Urinary bladder (tissue), 4 donors: ENCODE data around the gene ADCY2. TPM values are rescaled to one million over a fixed set of nuclear protein-coding genes. Genes with fewer than 3 reads are reported as not detected.

ENCODE experiments used
- DNase-seq: peaks from one replicate; pipeline ENCODE4 v3.0.0-alpha.2; 2015; ENCODE audit errors: extremely low spot score
- H3K27ac ChIP-seq: one replicate; pipeline ENCODE4 v1.5.1; 2013; ENCODE audit warnings: low read depth, mild to moderate bottlenecking, moderate library complexity
- H3K36me3 ChIP-seq: one replicate; pipeline ENCODE4 v1.6.1; 2013; ENCODE audit warnings: mild to moderate bottlenecking, moderate library complexity; ENCODE audit not compliant: insufficient read depth
- H3K4me1 ChIP-seq: one replicate; pipeline ENCODE4 v1.6.1; 2013; ENCODE audit warnings: mild to moderate bottlenecking, moderate library complexity; ENCODE audit not compliant: insufficient read depth
- H3K4me3 ChIP-seq: one replicate; pipeline ENCODE4 v1.5.1; 2013; ENCODE audit warnings: low read depth, low read length
- WGBS: extraction: QIAGEN DNeasy Blood & Tissue Kit; methylation state at CpG from one replicate; pipeline ENCODE4 v1.1.7; 2013; 5-methylcytosine and 5-hydroxymethylcytosine counted together
- polyA plus RNA-seq: library from polyadenylated mRNA; stranded (reverse); fragments of 200-250 nt; gene quantifications from one replicate; pipeline ENCODE4 v1.2.3, GENCODE V29; 2013
- total RNA-seq: library from RNA; depleted of rRNA; stranded (reverse); fragments of >200 nt; gene quantifications from one replicate; pipeline ENCODE4 v1.2.3, GENCODE V29; 2014
- donor health status: healthy with polysubstance abuse.
- donor health status: healthy.

Gene ADCY2
- total and polyA plus RNA-seq, 2 donors = 6.5 to 6.6 TPM

- Histone ChIP-seq H3K36me3 (no peaks in the 10 kb centered on the region), H3K4me1 (no peaks in the 10 kb centered on the region), H3K4me3 (no peak overlapping the region), H3K27ac (no peak overlapping the region)
- WGBS = 37% methylated on average over 3 of the region's 3 CpGs
- no peak for DNase-seq
Observed at GRCh38 chr5:7837403-7837802, 441.5 kb downstream of the ADCY2 start.

GRCh38 chr5:7842531-7842930 lies 446.6 kb downstream of the ADCY2 start:
- DNase-seq = no peak
- no peaks in the 10 kb centered on the region for H3K36me3 ChIP-seq
- 75% methylated on average over 2 of the region's 2 CpGs for WGBS
- no peak overlapping the region for H3K27ac ChIP-seq
- H3K4me3 ChIP-seq = no peak overlapping the region
- no peaks in the 10 kb centered on the region for H3K4me1 ChIP-seq

- no peaks in the 10 kb centered on the region for H3K36me3 ChIP-seq
- no peak overlapping the region for H3K4me3 ChIP-seq
- no peaks in the 10 kb centered on the region for H3K4me1 ChIP-seq
- no peak for DNase-seq
- H3K27ac ChIP-seq = no peak overlapping the region
Observed at GRCh38 chr5:7844901-7845300, 449.0 kb downstream of the ADCY2 start.

GRCh38 chr5:7845557-7845956 lies 449.6 kb downstream of the ADCY2 start:
- Histone ChIP-seq H3K4me1 (no peaks in the 10 kb centered on the region), H3K4me3 (no peak overlapping the region), H3K27ac (no peak overlapping the region), H3K36me3 (no peaks in the 10 kb centered on the region)
- no peak for DNase-seq
- 58% methylated on average over 7 of the region's 7 CpGs for WGBS

GRCh38 chr5:7846327-7846726 lies 450.4 kb downstream of the ADCY2 start:
- Histone ChIP-seq H3K36me3 (no peaks in the 10 kb centered on the region), H3K4me3 (no peak overlapping the region), H3K4me1 (no peaks in the 10 kb centered on the region), H3K27ac (no peak overlapping the region)
- DNase-seq = no peak
- 85% methylated on average over 5 of the region's 5 CpGs for WGBS

- DNase-seq = no peak
- Histone ChIP-seq H3K4me1 (no peaks in the 10 kb centered on the region), H3K4me3 (no peak overlapping the region), H3K27ac (no peak overlapping the region), H3K36me3 (no peaks in the 10 kb centered on the region)
- WGBS = 77% methylated on average over 2 of the region's 2 CpGs
Observed at GRCh38 chr5:7848296-7848695, 452.4 kb downstream of the ADCY2 start.

- peak overlapping the region; percentile 67 for H3K4me3 ChIP-seq
- DNase-seq = no peak
- H3K27ac ChIP-seq = no peak overlapping the region
- H3K4me1 ChIP-seq = no peaks in the 10 kb centered on the region
- 3% methylated on average over 44 of the region's 44 CpGs for WGBS
- H3K36me3 ChIP-seq = no peaks in the 10 kb centered on the region
Observed at GRCh38 chr5:7849681-7850394, 453.9 kb downstream of the ADCY2 start.

- H3K4me3 ChIP-seq = peak within 1 kb of the TSS; percentile 67
- no peak within 1 kb of the TSS for H3K27ac ChIP-seq
- 2% methylated on average over 75 of the region's 76 CpGs for WGBS
Observed at GRCh38 chr5:7850395-7851239, 454.7 kb downstream of the ADCY2 start, which contains the start of gene CFAP90. TSS of gene CFAP90 (minus strand) at chr5:7851133. CDS start at chr5:7851021, 112 bp downstream.

GRCh38 chr5:7851240-7851592 lies 455.3 kb downstream of the ADCY2 start:
- Histone ChIP-seq H3K4me3 (peak overlapping the region; percentile 67), H3K4me1 (no peaks in the 10 kb centered on the region), H3K27ac (no peak overlapping the region), H3K36me3 (no peaks in the 10 kb centered on the region)
- 52% methylated on average over 16 of the region's 16 CpGs for WGBS
- DNase-seq = no peak

More at GRCh38 chr5:7850395-7851239, 454.7 kb downstream of the ADCY2 start, which contains the start of gene CFAP90:
- H3K4me1 ChIP-seq = no peaks in the 10 kb centered on the region
- H3K36me3 ChIP-seq = no peaks in the 10 kb centered on the region
- DNase-seq = peak; percentile 17

GRCh38 chr5:7851617-7852289 lies 455.8 kb downstream of the ADCY2 start:
- no peak overlapping the region for H3K4me3 ChIP-seq
- no peaks in the 10 kb centered on the region for H3K36me3 ChIP-seq
- no peak for DNase-seq
- no peak overlapping the region for H3K27ac ChIP-seq
- WGBS = 77% methylated on average over 8 of the region's 8 CpGs
- H3K4me1 ChIP-seq = no peaks in the 10 kb centered on the region

GRCh38 chr5:7852542-7852941 lies 456.6 kb downstream of the ADCY2 start:
- H3K4me1 ChIP-seq = no peaks in the 10 kb centered on the region
- whole genome bisulfite sequencing = 80% methylated on average over 1 of the region's 1 CpG
- no peak for DNase-seq
- H3K4me3 ChIP-seq = no peak overlapping the region
- H3K27ac ChIP-seq = no peak overlapping the region
- H3K36me3 ChIP-seq = no peaks in the 10 kb centered on the region

- WGBS = 78% methylated on average over 2 of the region's 2 CpGs
- Histone ChIP-seq H3K4me1 (no peaks in the 10 kb centered on the region), H3K36me3 (no peaks in the 10 kb centered on the region), H3K27ac (no peak overlapping the region), H3K4me3 (no peak overlapping the region)
- DNase-seq = no peak
Observed at GRCh38 chr5:7852988-7853387, 457.1 kb downstream of the ADCY2 start.

GRCh38 chr5:7855611-7856010 lies 459.7 kb downstream of the ADCY2 start:
- H3K4me3 ChIP-seq = no peak overlapping the region
- 64% methylated on average over 3 of the region's 3 CpGs for WGBS
- H3K27ac ChIP-seq = no peak overlapping the region
- peaks cover 5% of the 10 kb centered on the region for H3K36me3 ChIP-seq
- no peak for DNase-seq
- H3K4me1 ChIP-seq = no peaks in the 10 kb centered on the region

- WGBS = 95% methylated on average over 2 of the region's 2 CpGs
Observed at GRCh38 chr5:7856855-7857254, 460.9 kb downstream of the ADCY2 start.

More at GRCh38 chr5:7856855-7857254, 460.9 kb downstream of the ADCY2 start:
- peaks cover 7% of the 10 kb centered on the region for H3K36me3 ChIP-seq
- H3K4me1 ChIP-seq = no peaks in the 10 kb centered on the region
- no peak overlapping the region for H3K27ac ChIP-seq
- DNase-seq = no peak
- H3K4me3 ChIP-seq = no peak overlapping the region
